ENCODE measurements around the gene SLC12A9.

The SLC12A9 gene

GRCh38 chr7:100865938-100866728 lies 13.6 kb downstream of the SLC12A9 start:
- Mint-ChIP-seq H3K4me3 (peak overlapping the region; percentile 84 to 94), H3K4me1 (peaks cover 44% of the 10 kb centered on the region), H3K9me3 (no peaks in the 10 kb centered on the region), H3K27me3 (no peaks in the 10 kb centered on the region), H3K27ac (peak overlapping the region; percentile 96)
- ATAC-seq (peak; percentile 76), DNase-seq (peak; percentile 50 to 73)

GRCh38 chr7:100866729-100867039 lies 14.2 kb downstream of the SLC12A9 start:
- Mint-ChIP-seq H3K27ac (peak overlapping the region; percentile 96), H3K27me3 (no peaks in the 10 kb centered on the region), H3K4me3 (peak overlapping the region; percentile 84 to 94), H3K9me3 (no peaks in the 10 kb centered on the region), H3K4me1 (peaks cover 44% of the 10 kb centered on the region)
- DNase-seq, result no peak
- no peak for ATAC-seq

DNA sequence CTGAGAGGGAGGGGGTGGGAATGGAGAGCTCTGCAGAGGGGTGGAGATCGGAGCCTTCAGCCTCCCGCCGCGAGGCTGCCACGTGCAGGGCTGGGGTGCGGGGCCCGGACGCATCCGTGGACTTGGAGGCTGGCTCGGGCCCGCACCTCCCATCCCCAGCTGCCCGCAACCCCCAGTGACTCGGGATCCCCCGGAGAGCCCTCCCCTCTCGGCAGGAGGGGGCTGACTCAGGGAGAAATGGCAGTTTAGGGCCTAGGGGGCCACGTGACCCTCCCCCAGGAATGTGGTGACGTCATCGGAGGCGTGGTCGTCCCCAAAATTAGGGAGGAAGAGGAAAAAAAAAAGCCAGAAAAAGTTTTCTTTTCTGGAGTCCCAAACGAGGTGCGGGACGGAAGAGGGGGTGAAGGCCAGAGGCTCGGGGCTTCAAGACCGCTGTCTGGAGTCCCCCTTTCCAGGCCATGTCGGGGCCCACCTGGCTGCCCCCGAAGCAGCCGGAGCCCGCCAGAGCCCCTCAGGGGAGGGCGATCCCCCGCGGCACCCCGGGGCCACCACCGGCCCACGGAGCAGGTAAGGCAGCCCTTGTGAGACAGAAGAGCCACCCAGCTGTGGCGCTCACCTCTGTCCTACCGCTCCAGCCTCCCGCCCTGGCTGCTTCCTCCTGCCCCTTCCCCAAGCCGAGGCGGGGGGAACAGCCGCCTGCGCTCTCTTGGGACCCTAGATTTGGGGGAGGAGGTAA lies 14.7 kb downstream of the SLC12A9 start, which contains the start of gene TRIP6:
TSS of gene TRIP6 (plus strand) at position 348 of the 736 bp plus-strand sequence. CDS start at position 459, 111 bp downstream.
- H3K4me3 Mint-ChIP-seq, result peak within 1 kb of the TSS; percentile 84 to 94
- ATAC-seq (peak; percentile 73), DNase-seq (peak; percentile 42 to 73)
- peaks cover 44% of the 10 kb centered on the region for H3K4me1 Mint-ChIP-seq
- H3K27ac Mint-ChIP-seq, result peak within 1 kb of the TSS; percentile 96 to 98
- H3K9me3 Mint-ChIP-seq, result no peaks in the 10 kb centered on the region
- H3K27me3 Mint-ChIP-seq, result no peaks in the 10 kb centered on the region

- ATAC-seq (peak; percentile 18), DNase-seq (no peak)
- peak overlapping the region; percentile 84 to 94 for H3K4me3 Mint-ChIP-seq
- H3K4me1 Mint-ChIP-seq, result peaks cover 44% of the 10 kb centered on the region
- no peaks in the 10 kb centered on the region for H3K27me3 Mint-ChIP-seq
- peak overlapping the region; percentile 94 to 98 for H3K27ac Mint-ChIP-seq
- no peaks in the 10 kb centered on the region for H3K9me3 Mint-ChIP-seq
Measured at GRCh38 chr7:100867776-100868485, 15.4 kb downstream of the SLC12A9 start.

DNA sequence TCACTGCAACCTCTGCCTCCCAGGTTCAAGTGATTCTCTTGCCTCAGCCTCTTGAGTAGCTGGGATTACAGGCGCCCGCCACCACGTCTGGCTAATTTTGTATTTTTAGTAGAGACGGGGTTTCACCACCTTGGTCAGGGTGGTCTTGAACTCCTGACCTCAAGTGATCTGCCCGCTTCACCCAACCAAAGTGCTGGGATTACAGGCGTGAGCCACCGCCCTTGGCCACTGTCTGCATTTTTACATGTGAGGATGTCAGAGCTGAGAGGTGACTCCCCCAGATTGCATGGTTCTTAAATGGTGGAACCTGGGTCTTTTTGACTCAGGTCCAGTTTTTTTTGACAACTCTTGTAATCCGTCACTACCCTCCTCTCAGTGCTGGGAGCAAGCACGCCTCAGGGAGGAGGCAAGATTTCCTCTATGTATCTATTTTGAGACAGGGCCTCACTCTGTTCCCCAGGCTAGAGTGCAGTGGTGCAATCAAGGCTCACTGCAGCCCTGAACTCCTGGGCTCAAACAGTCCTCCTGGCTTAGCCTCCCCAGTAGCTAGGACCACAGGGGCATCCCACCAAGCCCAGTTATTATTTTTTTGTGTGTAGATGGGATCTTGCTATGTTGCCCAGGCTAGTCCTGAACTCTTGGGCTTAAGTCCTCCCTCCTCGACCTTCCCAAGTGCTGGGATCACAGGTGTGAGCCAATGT lies 21.2 kb downstream of the SLC12A9 start:
- DNase-seq (no peak), ATAC-seq (no peak)
- Mint-ChIP-seq H3K9me3 (no peaks in the 10 kb centered on the region), H3K4me1 (peaks cover 57% of the 10 kb centered on the region), H3K27ac (peak overlapping the region; percentile 98 to 99), H3K27me3 (no peaks in the 10 kb centered on the region), H3K4me3 (peak overlapping the region; percentile 96 to 99)

DNA sequence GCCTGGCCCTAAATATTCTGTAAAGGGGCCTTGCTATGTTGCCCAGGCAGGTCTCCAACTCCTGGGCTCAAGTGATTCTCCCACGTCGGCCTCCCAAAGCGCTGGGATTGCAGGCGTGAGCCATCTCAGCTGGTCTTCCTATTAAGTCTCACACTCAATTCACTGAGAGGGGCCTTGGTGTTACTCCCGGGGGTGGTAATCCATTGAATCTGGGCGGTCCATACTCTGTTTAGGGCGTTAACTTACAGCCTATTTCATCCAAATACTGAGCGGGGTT lies 21.7 kb downstream of the SLC12A9 start:
- Mint-ChIP-seq H3K9me3 (no peaks in the 10 kb centered on the region), H3K27ac (peak overlapping the region; percentile 98 to 99), H3K27me3 (no peaks in the 10 kb centered on the region), H3K4me3 (peak overlapping the region; percentile 96 to 99), H3K4me1 (peaks cover 56% of the 10 kb centered on the region)
- DNase-seq, result no peak
- no peak for ATAC-seq

- Mint-ChIP-seq H3K27me3 (no peaks in the 10 kb centered on the region), H3K9me3 (no peaks in the 10 kb centered on the region), H3K4me3 (peak within 1 kb of the TSS; percentile 96 to 99), H3K27ac (peak within 1 kb of the TSS; percentile 98 to 99), H3K4me1 (peaks cover 61% of the 10 kb centered on the region)
- ATAC-seq (peak; percentile 93), DNase-seq (peak; percentile 98 to 99)
Measured at GRCh38 chr7:100874577-100875355, 22.3 kb downstream of the SLC12A9 start, which contains the start of gene SRRT. Gene SRRT, plus strand, starts transcription at chr7:100875103. Its CDS starts 488 bp downstream, at chr7:100875591.

DNA sequence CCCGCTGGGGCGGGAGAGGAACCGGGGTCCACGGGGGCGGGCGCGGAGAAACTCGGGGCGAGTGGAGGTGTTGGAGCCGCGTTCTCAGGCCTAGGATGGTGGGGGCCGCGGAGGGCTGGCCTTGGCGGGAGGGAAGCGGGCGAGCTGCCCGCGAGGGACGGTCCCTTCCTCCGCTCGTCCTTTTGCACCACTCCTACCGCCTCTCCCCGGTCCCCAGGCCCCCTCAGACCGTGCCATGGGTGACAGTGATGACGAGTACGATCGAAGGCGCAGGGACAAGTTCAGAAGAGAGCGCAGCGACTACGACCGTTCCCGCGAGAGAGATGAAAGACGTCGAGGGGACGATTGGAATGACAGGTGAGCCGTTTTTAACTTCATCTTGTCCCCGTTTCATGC lies 22.8 kb downstream of the SLC12A9 start:
- H3K27ac Mint-ChIP-seq, result peak overlapping the region; percentile 98 to 99
- H3K9me3 Mint-ChIP-seq, result no peaks in the 10 kb centered on the region
- peaks cover 65% of the 10 kb centered on the region for H3K4me1 Mint-ChIP-seq
- peak in 1 of 2 donors; percentile 66 for DNase-seq
- H3K27me3 Mint-ChIP-seq, result no peaks in the 10 kb centered on the region
- peak overlapping the region; percentile 96 to 99 for H3K4me3 Mint-ChIP-seq
- ATAC-seq, result peak; percentile 65

- no peaks in the 10 kb centered on the region for H3K9me3 Mint-ChIP-seq
- H3K27me3 Mint-ChIP-seq, result no peaks in the 10 kb centered on the region
- ATAC-seq (no peak), DNase-seq (no peak)
- H3K27ac Mint-ChIP-seq, result peak overlapping the region in 1 of 2 donors; percentile 78
- peak overlapping the region in 1 of 2 donors; percentile 14 for H3K4me3 Mint-ChIP-seq
- peaks cover 72% of the 10 kb centered on the region for H3K4me1 Mint-ChIP-seq
Measured at GRCh38 chr7:100878013-100878412, 25.5 kb downstream of the SLC12A9 start.

DNA sequence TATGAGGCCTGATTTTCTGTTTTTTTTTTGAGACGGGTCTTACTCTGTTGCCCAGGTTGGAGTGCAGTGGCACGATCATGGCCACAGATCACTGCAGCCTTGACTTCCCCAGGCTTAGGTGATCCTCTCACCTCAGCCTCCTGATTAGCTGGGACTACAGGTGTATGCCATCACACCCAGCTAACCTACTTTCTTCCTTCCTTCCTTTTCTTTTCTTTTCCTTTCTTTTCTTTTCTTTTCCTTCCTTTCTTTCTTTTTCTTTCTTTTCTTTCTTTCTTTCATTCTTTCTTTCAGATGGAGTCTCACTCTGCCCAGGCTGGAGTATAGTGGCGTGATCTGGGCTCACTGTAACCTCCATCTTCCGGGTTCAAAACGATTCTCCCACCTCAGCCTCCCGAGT lies 26.2 kb downstream of the SLC12A9 start:
- H3K4me3 Mint-ChIP-seq, result peak overlapping the region; percentile 2 to 64
- peaks cover 74% of the 10 kb centered on the region for H3K4me1 Mint-ChIP-seq
- peak overlapping the region; percentile 19 to 61 for H3K27ac Mint-ChIP-seq
- H3K9me3 Mint-ChIP-seq, result no peaks in the 10 kb centered on the region
- DNase-seq (no peak), ATAC-seq (no peak)
- no peaks in the 10 kb centered on the region for H3K27me3 Mint-ChIP-seq

- DNase-seq (no peak), ATAC-seq (no peak)
- Mint-ChIP-seq H3K9me3 (no peaks in the 10 kb centered on the region), H3K4me3 (no peak overlapping the region), H3K4me1 (peaks cover 73% of the 10 kb centered on the region), H3K27ac (peak overlapping the region; percentile 47 to 92), H3K27me3 (no peaks in the 10 kb centered on the region)
Measured at GRCh38 chr7:100879685-100880261, 27.3 kb downstream of the SLC12A9 start.

DNA sequence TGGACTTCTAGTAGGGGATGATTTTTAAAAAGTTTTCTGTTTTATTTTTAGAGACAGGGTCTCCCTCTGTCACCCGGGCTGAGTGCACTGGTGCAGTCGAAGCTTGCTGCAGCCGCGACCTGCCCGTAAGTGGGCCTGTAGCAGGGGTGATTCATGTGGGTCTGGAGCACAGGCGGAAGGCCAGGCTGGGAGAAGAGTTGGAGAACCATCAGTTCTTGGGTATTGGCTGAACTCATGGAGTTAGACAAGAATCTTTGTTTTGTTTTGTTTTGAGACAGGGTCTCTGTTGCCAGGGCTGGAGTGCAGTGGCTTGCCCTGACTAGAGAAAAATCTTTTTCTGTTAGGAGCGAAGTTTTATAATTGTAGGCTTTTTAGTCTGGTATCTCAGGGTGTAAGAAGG lies 28.1 kb downstream of the SLC12A9 start:
- H3K27ac Mint-ChIP-seq, result peak overlapping the region in 1 of 2 donors; percentile 57
- H3K9me3 Mint-ChIP-seq, result no peaks in the 10 kb centered on the region
- DNase-seq, result no peak
- peaks cover 79% of the 10 kb centered on the region for H3K4me1 Mint-ChIP-seq
- no peaks in the 10 kb centered on the region for H3K27me3 Mint-ChIP-seq
- no peak overlapping the region for H3K4me3 Mint-ChIP-seq
- ATAC-seq, result no peak

- Mint-ChIP-seq H3K27me3 (no peaks in the 10 kb centered on the region), H3K4me3 (no peak overlapping the region), H3K27ac (peak overlapping the region in 1 of 2 donors; percentile 79), H3K4me1 (peaks cover 79% of the 10 kb centered on the region), H3K9me3 (no peaks in the 10 kb centered on the region)
- no peak for ATAC-seq
- no peak for DNase-seq
Measured at GRCh38 chr7:100881136-100881535, 28.6 kb downstream of the SLC12A9 start.

DNA sequence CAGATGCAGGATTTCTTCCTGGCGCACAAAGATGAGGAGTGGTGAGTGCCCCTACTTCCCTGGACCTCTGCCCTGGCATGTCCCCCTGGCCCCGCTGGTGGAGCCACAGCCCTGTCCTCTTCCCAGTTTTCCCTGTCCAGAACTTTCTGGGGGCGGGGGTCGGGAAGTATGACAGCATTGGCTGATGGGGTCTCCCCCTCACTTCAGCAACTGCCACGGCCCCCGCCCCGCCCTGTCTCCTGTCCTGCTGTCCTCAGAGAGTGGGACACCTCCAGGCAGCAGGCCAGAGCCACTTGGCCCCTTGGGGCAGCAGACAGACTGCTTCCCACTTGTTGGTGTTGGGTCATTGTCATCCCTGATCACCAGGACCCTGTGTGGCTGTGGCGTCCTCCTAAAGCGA lies 29.7 kb downstream of the SLC12A9 start:
- Mint-ChIP-seq H3K9me3 (no peaks in the 10 kb centered on the region), H3K27me3 (no peaks in the 10 kb centered on the region), H3K4me1 (peaks cover 79% of the 10 kb centered on the region), H3K4me3 (no peak overlapping the region), H3K27ac (peak overlapping the region in 1 of 2 donors; percentile 85)
- ATAC-seq (no peak), DNase-seq (no peak)

All from stimulated activated naive CD8-positive, alpha-beta T cell treated with anti-CD3 and anti-CD28 coated beads, Interleukin-15, amount 100 ng/mL, for 72 hours (primary cell).